Esophagus squamous epithelium (tissue), 4 donors: ENCODE measurements around the gene ARAP1.

Experiments
- CTCF ChIP-seq, 6 experiments: fragments of 450-650 bp in 4 of 6; fragments of 200-600 bp in 2 of 6; sonication (generic) in 2 of 6; IDR thresholded peaks; one replicate each; pipeline ENCODE4 v1.5.1; 2016 to 2019; ENCODE audit warnings: antibody characterized with exemption in 6 of 6, mild to moderate bottlenecking in 4 of 6, moderate library complexity in 4 of 6
- POLR2A ChIP-seq, 4 donors: fragments of 450-650 bp; IDR thresholded peaks; one replicate each; pipeline ENCODE4 v1.6.1; 2017; ENCODE audit warnings: antibody characterized with exemption in 4 of 4, mild to moderate bottlenecking in 4 of 4, moderate library complexity in 3 of 4

- TF ChIP-seq CTCF (IDR thresholded peaks at IDR 0.05) = no peak
- TF ChIP-seq POLR2A (IDR thresholded peaks at IDR 0.05) = no peak
Measured at GRCh38 chr11:72693271-72693968, 58.8 kb downstream of the ARAP1 start.
